ENCODE results near the gene MTX2. TPM values are rescaled to one million over a fixed set of nuclear protein-coding genes. Genes with fewer than 3 reads are reported as not detected.

Gene MTX2
- 74.2 TPM for total RNA-seq

GRCh38 chr2:176269319-176270099 lies at the start of gene MTX2:
TSS of gene MTX2 (plus strand) at chr2:176269442. CDS start at chr2:176269630, 188 bp downstream.

Other genes with a start within 250 kb of the MTX2 start
- not detected for gene EVX2, start 185.5 kb upstream of the MTX2 start, total RNA-seq
- gene HOXD13, start 176.7 kb upstream of the MTX2 start, total RNA-seq, result 0.06 TPM
- 0.23 TPM for gene HOXD12, start 169.6 kb upstream of the MTX2 start, total RNA-seq
- gene HOXD11, start 162.2 kb upstream of the MTX2 start, total RNA-seq, result 40.2 TPM
- gene HOXD10, start 152.7 kb upstream of the MTX2 start, total RNA-seq, result 86.1 TPM
- 50.0 TPM for gene HOXD9, start 146.7 kb upstream of the MTX2 start, total RNA-seq
- gene HOXD8, start 139.7 kb upstream of the MTX2 start, total RNA-seq, result 69.9 TPM
- 48.2 TPM for gene HOXD4, start 117.9 kb upstream of the MTX2 start, total RNA-seq
- gene HOXD3, start 112.1 kb upstream of the MTX2 start, total RNA-seq, result 74.7 TPM
- 5.5 TPM for gene HOXD1, start 80.8 kb upstream of the MTX2 start, total RNA-seq